H1 (cell line): Measurements from ENCODE around the gene CYP4A11. TPM values are rescaled to one million over a fixed set of nuclear protein-coding genes. Genes with fewer than 3 reads are reported as not detected.
"Not testable (repeated sequence)": the region's sequence is repeated elsewhere in the genome, so short reads cannot be mapped to it uniquely, and the experiment has no call there.

Experiments used
- CTCF ChIA-PET: fragments of 300-600 bp; sonication (Branson Sonifier 250); formaldehyde crosslinking; loops from one replicate; lab custom pipeline; 2021; ENCODE audit not compliant: partially characterized antibody; lab: Charles Lee
- POLR2A ChIA-PET: fragments of 300-600 bp; sonication (Branson Sonifier 250); formaldehyde crosslinking; loops from one replicate; lab custom pipeline; 2021; ENCODE audit warnings: inconsistent platforms; ENCODE audit not compliant: partially characterized antibody; lab: Charles Lee
- DNase-seq, 2 experiments: peaks; one replicate each; pipeline versions ENCODE4 v3.0.0 to v3.0.0-alpha.2; 2010 to 2022; ENCODE audit warnings: low spot score in 2 of 2, low read depth in 1 of 2, mixed read lengths in 1 of 2
- FAIRE-seq: peaks from 2 replicates; lab custom pipeline; 2011; peaks lifted over from hg19 to GRCh38; lab: Jason Lieb, UNC
- H2AFZ ChIP-seq: 2 replicates; pipeline ENCODE4 v1.8.1; 2012; ENCODE audit warnings: low read length, inconsistent platforms
- H2AK5ac ChIP-seq: 2 replicates; pipeline ENCODE4 v1.6.1; 2013; ENCODE audit warnings: low read depth, low read length
- H2BK120ac ChIP-seq: replicated peaks from 2 replicates; pipeline ENCODE3; 2013; ENCODE audit warnings: low read depth, low read length, inconsistent platforms
- H2BK12ac ChIP-seq: 2 replicates; pipeline ENCODE4 v1.6.1; 2013; ENCODE audit warnings: low read depth, low read length
- H2BK15ac ChIP-seq: 2 replicates; pipeline ENCODE4 v1.6.1; 2013; ENCODE audit warnings: low read length
- H2BK20ac ChIP-seq: 2 replicates; pipeline ENCODE4 v1.6.1; 2013; ENCODE audit warnings: low read length
- H2BK5ac ChIP-seq: 2 replicates; pipeline ENCODE4 v1.6.1; 2013; ENCODE audit warnings: low read depth, low read length
- H3K14ac ChIP-seq: 2 replicates; pipeline ENCODE4 v1.6.1; 2013; ENCODE audit warnings: inconsistent platforms; ENCODE audit not compliant: insufficient read length
- H3K18ac ChIP-seq: 2 replicates; pipeline ENCODE4 v1.6.1; 2013; ENCODE audit warnings: low read length; ENCODE audit errors: extremely low read depth
- H3K23ac ChIP-seq: 2 replicates; pipeline ENCODE4 v1.6.1; 2013; ENCODE audit warnings: inconsistent platforms; ENCODE audit not compliant: insufficient read length
- H3K23me2 ChIP-seq: 2 replicates; pipeline ENCODE4 v1.6.1; 2013; ENCODE audit warnings: low read depth, low read length
- H3K27ac ChIP-seq: 2 replicates; pipeline ENCODE4 v1.6.1; 2011; ENCODE audit warnings: low read depth, low read length, inconsistent platforms
- H3K27me3 ChIP-seq, 4 experiments: replicated peaks in 1 of 4; 1 replicate in 1 of 4; 2 replicates in 3 of 4; pipeline versions ENCODE4 v1.6.1 to v1.8.1; 2011 to 2013; ENCODE audit warnings: low read length in 3 of 4, mild to moderate bottlenecking in 3 of 4, inconsistent platforms in 2 of 4, mixed read lengths in 2 of 4, moderate library complexity in 1 of 4; ENCODE audit not compliant: control insufficient read depth in 3 of 4, insufficient read depth in 3 of 4; ENCODE audit errors: extremely low read depth in 1 of 4
- H3K36me3 ChIP-seq, 4 experiments: 2 replicates each; pipeline versions ENCODE4 v1.6.1 to v1.8.1; 2011 to 2013; ENCODE audit warnings: mild to moderate bottlenecking in 4 of 4, low read length in 3 of 4, moderate library complexity in 2 of 4, control low read depth in 1 of 4, inconsistent platforms in 1 of 4; ENCODE audit not compliant: insufficient read depth in 4 of 4, control insufficient read depth in 2 of 4
- H3K4ac ChIP-seq: replicated peaks from 2 replicates; pipeline ENCODE3; 2013; ENCODE audit warnings: low read length, low read depth, mixed read lengths, inconsistent platforms; ENCODE audit not compliant: insufficient read length
- H3K4me1 ChIP-seq, 4 experiments: replicated peaks in 1 of 4; 1 replicate in 1 of 4; 2 replicates in 3 of 4; pipeline versions ENCODE4 v1.6.1 to v1.8.1; 2011 to 2013; ENCODE audit warnings: low read length in 3 of 4, inconsistent platforms in 2 of 4, mixed read lengths in 1 of 4; ENCODE audit not compliant: insufficient read depth in 4 of 4, control insufficient read depth in 3 of 4
- H3K4me2 ChIP-seq, 2 experiments: 2 replicates each; pipeline versions ENCODE4 v1.6.1 to v1.8.1; 2011 to 2013; ENCODE audit warnings: low read depth in 2 of 2, low read length in 2 of 2, control low read depth in 1 of 2, inconsistent platforms in 1 of 2, mild to moderate bottlenecking in 1 of 2; ENCODE audit not compliant: insufficient read depth in 1 of 2
- H3K4me3 ChIP-seq, 4 experiments: fragments of 200-600, 300-600 bp in 1 of 4; sonication (generic), shearing (Covaris generic), sonication (Bioruptor Twin) in 1 of 4; 2 replicates each; pipeline versions ENCODE4 v1.5.1 to v1.8.1; 2011 to 2016; ENCODE audit warnings: low read length in 4 of 4, low read depth in 3 of 4, control low read depth in 2 of 4, inconsistent platforms in 2 of 4, mild to moderate bottlenecking in 2 of 4, mixed read lengths in 1 of 4, moderate library complexity in 1 of 4; ENCODE audit not compliant: insufficient read depth in 2 of 4; ENCODE audit errors: extremely low read depth in 1 of 4
- H3K56ac ChIP-seq: replicated peaks from 2 replicates; pipeline ENCODE3; 2013; ENCODE audit warnings: low read depth, mild to moderate bottlenecking, mixed read lengths, low read length, inconsistent platforms; ENCODE audit not compliant: insufficient read length
- H3K79me1 ChIP-seq: 2 replicates; pipeline ENCODE4 v1.6.1; 2013; ENCODE audit warnings: low read depth, low read length, control low read depth
- H3K79me2 ChIP-seq, 2 experiments: 2 replicates each; pipeline versions ENCODE4 v1.6.1 to v1.8.1; 2012 to 2013; ENCODE audit warnings: low read length in 2 of 2, mild to moderate bottlenecking in 2 of 2, inconsistent platforms in 1 of 2; ENCODE audit not compliant: insufficient read depth in 2 of 2, control insufficient read depth in 1 of 2
- H3K9ac ChIP-seq, 4 experiments: replicated peaks in 1 of 4; 1 replicate in 1 of 4; 2 replicates in 3 of 4; pipeline versions ENCODE4 v1.6.1 to v1.8.1; 2011 to 2013; ENCODE audit warnings: low read depth in 3 of 4, low read length in 3 of 4, control low read depth in 2 of 4, mild to moderate bottlenecking in 2 of 4, moderate library complexity in 2 of 4, inconsistent platforms in 1 of 4; ENCODE audit errors: extremely low read depth in 1 of 4
- H3K9me3 ChIP-seq, 2 experiments: 2 replicates each; pipeline versions ENCODE4 v1.6.1 to v1.8.1; 2012 to 2013; ENCODE audit warnings: mild to moderate bottlenecking in 2 of 2, moderate library complexity in 2 of 2, control low read depth in 1 of 2, inconsistent platforms in 1 of 2, low read depth in 1 of 2, low read length in 1 of 2, mixed read lengths in 1 of 2; ENCODE audit not compliant: insufficient read depth in 2 of 2
- H4K20me1 ChIP-seq, 2 experiments: replicated peaks in 1 of 2; 2 replicates each; pipeline versions ENCODE3 to v1.8.1; 2011 to 2013; ENCODE audit warnings: inconsistent platforms in 2 of 2, low read length in 2 of 2, mild to moderate bottlenecking in 1 of 2; ENCODE audit not compliant: insufficient read depth in 2 of 2, control insufficient read depth in 1 of 2
- H4K5ac ChIP-seq: 2 replicates; pipeline ENCODE4 v1.6.1; 2013; ENCODE audit warnings: low read length, low read depth, mixed read lengths, inconsistent platforms; ENCODE audit not compliant: insufficient read length
- H4K8ac ChIP-seq: 2 replicates; pipeline ENCODE4 v1.8.0; 2013; ENCODE audit warnings: mild to moderate bottlenecking, moderate library complexity, low read length, inconsistent platforms; ENCODE audit not compliant: insufficient read depth; ENCODE audit errors: extremely low read depth
- H4K91ac ChIP-seq: replicated peaks from 2 replicates; pipeline ENCODE3; 2013; ENCODE audit warnings: low read length, mixed read lengths, inconsistent platforms; ENCODE audit not compliant: insufficient read length
- WGBS, 2 experiments: shearing (Covaris generic) in 1 of 2; methylation state at CpG; one replicate each; pipeline versions ENCODE4 v1.1.6 to v1.1.7; 2013 to 2015; ENCODE audit warnings: low lambda C conversion rate in 2 of 2, mixed read lengths in 2 of 2, inconsistent platforms in 1 of 2, low coverage in 1 of 2, missing lambda C conversion rate in 1 of 2; ENCODE audit not compliant: insufficient replicate concordance in 2 of 2, insufficient coverage in 1 of 2, insufficient read length in 1 of 2; ENCODE audit errors: extremely low coverage in 1 of 2, missing lambda C conversion rate in 1 of 2; 5-methylcytosine and 5-hydroxymethylcytosine counted together
- polyA plus RNA-seq, 7 experiments: library from polyadenylated mRNA; depleted of rRNA in 3 of 7; stranded (reverse) in 5 of 7; unstranded in 2 of 7; fragments of >200 nt in 5 of 7; fragments of 200-250 nt in 2 of 7; gene quantifications; 1 replicate in 5 of 7; 2 replicates in 1 of 7; 4 replicates in 1 of 7; pipeline versions ENCODE4 v1.2.1 to v1.2.3, GENCODE V29; 2011 to 2013; ENCODE audit warnings: missing spikeins in 2 of 7, mixed read lengths in 2 of 7
- total RNA-seq: library from RNA; stranded (reverse); fragmentation: NEBNext Ultra II Directional; extraction: Animal tissue kit (Norgen Biotek cat#: 25700); gene quantifications from 2 replicates; pipeline ENCODE4 v1.2.1, GENCODE V29; 2021

CYP4A11 gene
- total and polyA plus RNA-seq, 2 of the 8 experiments (the other 6 are each of a cell fraction or from before 2014, with no cell fraction given): not detected

DNA sequence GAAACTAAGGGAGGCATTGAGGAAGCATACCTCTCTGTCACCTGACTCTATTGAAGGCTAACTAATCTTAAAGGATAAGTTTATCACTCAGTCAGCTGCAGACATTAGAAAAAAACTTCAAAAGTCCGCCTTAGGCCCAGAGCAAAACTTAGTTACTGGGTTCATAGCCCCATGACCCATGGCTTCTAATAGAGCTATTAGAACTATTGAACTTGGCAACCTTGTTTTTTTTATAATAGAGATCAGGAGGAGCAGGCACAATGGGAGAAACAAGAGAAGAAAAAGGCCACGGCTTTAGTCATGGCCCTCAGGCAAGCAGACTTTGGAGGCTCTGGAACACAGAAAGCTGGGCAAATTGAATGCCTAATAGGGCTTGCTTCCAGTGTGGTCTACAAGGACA, 13.8 kb upstream of the CYP4A11 start:
- H3K9ac ChIP-seq, H3K79me2 ChIP-seq, H4K8ac ChIP-seq, POLR2A ChIA-PET, H2BK120ac ChIP-seq, H3K23me2 ChIP-seq, H4K5ac ChIP-seq, H3K27ac ChIP-seq, H3K36me3 ChIP-seq, H3K9me3 ChIP-seq, H3K4me1 ChIP-seq, H4K20me1 ChIP-seq, H3K18ac ChIP-seq, H3K14ac ChIP-seq, H2BK5ac ChIP-seq, H2BK12ac ChIP-seq, H2AFZ ChIP-seq, H3K4me2 ChIP-seq, H3K4me3 ChIP-seq, H3K79me1 ChIP-seq, FAIRE-seq, H3K23ac ChIP-seq, H2AK5ac ChIP-seq, H3K27me3 ChIP-seq, H2BK20ac ChIP-seq, DNase-seq, H4K91ac ChIP-seq, H3K56ac ChIP-seq, CTCF ChIA-PET, H2BK15ac ChIP-seq, H3K4ac ChIP-seq: not testable (repeated sequence)
- WGBS, 2 experiments: 88% methylated on average over 2 of the region's 2 CpGs; no CpG with 5 or more reads in 1 of the 2 experiments

DNA sequence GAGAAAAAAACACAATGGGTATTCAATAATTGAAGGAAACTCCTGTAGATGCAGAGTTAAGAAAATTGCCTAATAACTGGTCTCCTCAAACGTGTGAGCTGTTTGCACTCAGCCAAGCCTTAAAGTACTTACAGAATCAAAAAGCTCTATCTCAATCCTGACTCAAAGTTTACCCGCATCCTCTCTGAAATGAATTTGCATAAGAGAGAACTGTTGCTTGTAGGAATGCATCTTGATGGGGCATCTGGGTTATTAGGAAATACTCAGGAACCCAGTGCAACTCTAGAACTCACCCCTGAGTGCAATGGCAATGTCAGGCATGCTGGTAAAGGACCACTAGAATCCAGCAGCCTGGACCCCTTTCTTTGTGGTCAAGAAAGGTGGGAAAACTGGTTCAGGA, 12.6 kb upstream of the CYP4A11 start:
- H3K23ac ChIP-seq, H3K18ac ChIP-seq, H3K27me3 ChIP-seq, H4K20me1 ChIP-seq, H3K79me1 ChIP-seq, H2BK20ac ChIP-seq, H3K56ac ChIP-seq, H3K9me3 ChIP-seq, H4K5ac ChIP-seq, H3K9ac ChIP-seq, H3K27ac ChIP-seq, H2AK5ac ChIP-seq, H3K79me2 ChIP-seq, DNase-seq, H2BK5ac ChIP-seq, H3K4me3 ChIP-seq, H3K14ac ChIP-seq, H3K23me2 ChIP-seq, H3K4ac ChIP-seq, H3K4me2 ChIP-seq, H2BK120ac ChIP-seq, H2BK15ac ChIP-seq, H3K4me1 ChIP-seq, H3K36me3 ChIP-seq, H2BK12ac ChIP-seq, H4K8ac ChIP-seq, H2AFZ ChIP-seq, H4K91ac ChIP-seq, FAIRE-seq: not testable (repeated sequence)
- ChIA-PET CTCF (interaction anchor here (0.6 kb wide), 1 partner anchor 43 kb away, joined by 4 read pairs; no protein-coding TSS in a partner anchor), POLR2A (interaction anchor here (0.6 kb wide), 1 partner anchor 573 kb away, joined by 3 read pairs; no protein-coding TSS in a partner anchor)
- 85% methylated on average over 2 of the region's 2 CpGs; no CpG with 5 or more reads in 1 of the 2 experiments for WGBS, 2 experiments
